ENCODE data around the gene ANO6.

GRCh38 chr12:45343269-45344051 is 127.6 kb downstream of the ANO6 start:
- TF ChIP-seq NR3C1 (CRISPR knock-in tag; conservative IDR thresholded peaks at IDR 0.05; ENCODE audit: low read depth) = no peak
- no peak for TF ChIP-seq CTCF (IDR thresholded peaks at IDR 0.05)
- TF ChIP-seq SMAD3 (CRISPR knock-in tag; IDR thresholded peaks at IDR 0.05; ENCODE audit: borderline replicate concordance) = no peak
- TF ChIP-seq TEAD4 (CRISPR knock-in tag; IDR thresholded peaks at IDR 0.05) = no peak
- no peak for TF ChIP-seq ELF4 (CRISPR knock-in tag; IDR thresholded peaks at IDR 0.05; ENCODE audit: low read depth)
- TF ChIP-seq NFYB (CRISPR knock-in tag; conservative IDR thresholded peaks at IDR 0.05; ENCODE audit: low read depth) = no peak

Measured in WTC11 (cell line).